Measurements from ENCODE around the gene MORC3.

MORC3 gene

GRCh38 chr21:36402339-36402738, 82.3 kb downstream of the MORC3 start:
- no peak overlapping the region for H2AFZ ChIP-seq (ENCODE audit: low read depth, low read length, severe bottlenecking)
- H4K20me1 ChIP-seq (ENCODE audit: low read depth, low read length): no peaks in the 10 kb centered on the region
- no peaks in the 10 kb centered on the region for H3F3A ChIP-seq (ENCODE audit: insufficient read depth)
- no peaks in the 10 kb centered on the region for H3K79me2 ChIP-seq (ENCODE audit: insufficient read depth, low read length)
- TF ChIP-seq CTCF (IDR thresholded peaks at IDR 0.05; ENCODE audit: insufficient read depth, low read length, poor library complexity, severe bottlenecking): no peak
- no peak for TF ChIP-seq EZH2phosphoT487 (conservative IDR thresholded peaks at IDR 0.05; ENCODE audit: low read length)
- H3K9ac ChIP-seq (ENCODE audit: low read length): no peak overlapping the region
- no peak overlapping the region for H3K4me3 ChIP-seq (ENCODE audit: insufficient read depth, low read length, poor library complexity, severe bottlenecking)
- no peak overlapping the region for H3K4me2 ChIP-seq (ENCODE audit: low read depth, low read length, poor library complexity, severe bottlenecking)
- H3K27ac ChIP-seq (ENCODE audit: low read depth, low read length): no peak overlapping the region
- no peaks in the 10 kb centered on the region for H3K9me2 ChIP-seq (replicated peaks; ENCODE audit: insufficient read depth, low read length)
- no peaks in the 10 kb centered on the region for H3K9me3 ChIP-seq (ENCODE audit: insufficient read depth, low read length)
- no peaks in the 10 kb centered on the region for H3K27me3 ChIP-seq (ENCODE audit: low read length)
- H3K36me3 ChIP-seq (ENCODE audit: low read length): peaks cover 3% of the 10 kb centered on the region; the same call in 1 of the 2 replicates

- H3K36me3 ChIP-seq (ENCODE audit: low read length): peaks cover 3% of the 10 kb centered on the region; the same call in 1 of the 2 replicates
- no peaks in the 10 kb centered on the region for H3K9me3 ChIP-seq (ENCODE audit: insufficient read depth, low read length)
- no peaks in the 10 kb centered on the region for H3F3A ChIP-seq (ENCODE audit: insufficient read depth)
- H2AFZ ChIP-seq (ENCODE audit: low read depth, low read length, severe bottlenecking): no peak overlapping the region
- no peak overlapping the region for H3K27ac ChIP-seq (ENCODE audit: low read depth, low read length)
- H4K20me1 ChIP-seq (ENCODE audit: low read depth, low read length): no peaks in the 10 kb centered on the region
- no peaks in the 10 kb centered on the region for H3K27me3 ChIP-seq (ENCODE audit: low read length)
- TF ChIP-seq CTCF (IDR thresholded peaks at IDR 0.05; ENCODE audit: insufficient read depth, low read length, poor library complexity, severe bottlenecking) (no peak), EZH2phosphoT487 (conservative IDR thresholded peaks at IDR 0.05; ENCODE audit: low read length) (no peak)
- no peak overlapping the region for H3K4me2 ChIP-seq (ENCODE audit: low read depth, low read length, poor library complexity, severe bottlenecking)
- H3K4me3 ChIP-seq (ENCODE audit: insufficient read depth, low read length, poor library complexity, severe bottlenecking): no peak overlapping the region
- no peak overlapping the region for H3K9ac ChIP-seq (ENCODE audit: low read length)
- no peaks in the 10 kb centered on the region for H3K79me2 ChIP-seq (ENCODE audit: insufficient read depth, low read length)
- H3K9me2 ChIP-seq (replicated peaks; ENCODE audit: insufficient read depth, low read length): no peaks in the 10 kb centered on the region
Observed at GRCh38 chr21:36403713-36404112, 83.7 kb downstream of the MORC3 start.

- Histone ChIP-seq H2AFZ (ENCODE audit: low read depth, low read length, severe bottlenecking) (no peak overlapping the region), H3K79me2 (ENCODE audit: insufficient read depth, low read length) (no peaks in the 10 kb centered on the region), H3K27ac (ENCODE audit: low read depth, low read length) (no peak overlapping the region), H4K20me1 (ENCODE audit: low read depth, low read length) (no peaks in the 10 kb centered on the region), H3K9ac (ENCODE audit: low read length) (no peak overlapping the region), H3K9me2 (replicated peaks; ENCODE audit: insufficient read depth, low read length) (no peaks in the 10 kb centered on the region), H3K4me3 (ENCODE audit: insufficient read depth, low read length, poor library complexity, severe bottlenecking) (no peak overlapping the region), H3F3A (ENCODE audit: insufficient read depth) (no peaks in the 10 kb centered on the region), H3K9me3 (ENCODE audit: insufficient read depth, low read length) (no peaks in the 10 kb centered on the region), H3K27me3 (ENCODE audit: low read length) (no peaks in the 10 kb centered on the region), H3K4me2 (ENCODE audit: low read depth, low read length, poor library complexity, severe bottlenecking) (no peak overlapping the region), H3K36me3 (ENCODE audit: low read length) (no peaks in the 10 kb centered on the region)
- TF ChIP-seq EZH2phosphoT487 (conservative IDR thresholded peaks at IDR 0.05; ENCODE audit: low read length): no peak
- no peak for TF ChIP-seq CTCF (IDR thresholded peaks at IDR 0.05; ENCODE audit: insufficient read depth, low read length, poor library complexity, severe bottlenecking)
Observed at GRCh38 chr21:36408568-36408967, 88.6 kb downstream of the MORC3 start.
